Thyroid gland (tissue), 4 donors: ENCODE measurements around the gene CCDC88C.

Source experiments
- CTCF ChIP-seq, 6 experiments: fragments of 200-600 bp in 3 of 6; fragments of 450-650 bp in 3 of 6; sonication (generic) in 3 of 6; IDR thresholded peaks; one replicate each; pipeline ENCODE4 v1.5.1; 2016 to 2019; ENCODE audit warnings: antibody characterized with exemption in 6 of 6, mild to moderate bottlenecking in 2 of 6, inconsistent platforms in 1 of 6, moderate library complexity in 1 of 6
- POLR2A ChIP-seq, 2 donors: fragments of 450-650 bp; IDR thresholded peaks; one replicate each; pipeline ENCODE4 v1.6.1; 2017; ENCODE audit warnings: antibody characterized with exemption in 2 of 2, mild to moderate bottlenecking in 2 of 2, moderate library complexity in 1 of 2

- TF ChIP-seq CTCF (IDR thresholded peaks at IDR 0.05) (no peak), POLR2A (IDR thresholded peaks at IDR 0.05) (no peak)
These were observed 52.1 kb downstream of the CCDC88C start for GRCh38 chr14:91365552-91365951.
